ENCODE data around the gene COG5. TPM values are rescaled to one million over a fixed set of nuclear protein-coding genes. Genes with fewer than 3 reads are reported as not detected.

COG5 gene
- total and polyA plus RNA-seq, 9 of the 15 experiments (the other 6 are each of a cell fraction or from before 2014, with no cell fraction given), result 15.3 to 75.1 (median 56.4) TPM

DNA sequence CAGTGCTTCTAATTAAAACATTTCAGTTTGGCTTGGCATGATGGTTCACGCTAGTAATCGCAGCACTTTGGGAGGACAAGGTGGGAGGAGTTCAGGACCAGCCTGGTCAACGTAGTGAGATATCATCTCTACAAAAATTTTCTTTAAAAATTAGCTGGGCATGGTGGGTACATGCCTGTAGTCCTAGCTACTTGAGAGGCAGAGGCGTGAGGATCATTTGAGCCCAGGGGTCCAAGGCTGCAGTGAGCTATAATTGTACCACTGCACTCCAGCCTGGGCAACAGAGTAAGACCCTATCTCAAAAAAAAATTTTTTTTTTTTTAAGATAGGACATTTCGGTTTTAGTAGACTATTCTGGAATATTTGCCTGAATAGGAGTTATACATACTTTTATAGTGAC is 382.5 kb downstream of the COG5 start:
- ATAC-seq, result no peak
- Histone ChIP-seq H4K20me1 (replicated peaks; ENCODE audit: control insufficient read depth, insufficient read depth, low read length) (no peaks in the 10 kb centered on the region), H3K4me1 (replicated peaks in 1 of 2; ENCODE audit: control insufficient read depth in 2 of 2, insufficient read depth in 2 of 2, low read length in 2 of 2) (peaks cover 0 to 5% of the 10 kb centered on the region in 2 experiments; a peak in 2 of 5 replicates), H3K9ac (ENCODE audit: insufficient read depth in 1 of 2, low read depth in 2 of 2, low read length in 2 of 2) (no peak overlapping the region), H3K9me1 (ENCODE audit: control insufficient read depth, insufficient read depth, low read length) (no peaks in the 10 kb centered on the region), H3K79me2 (ENCODE audit: control insufficient read depth, insufficient read depth, low read length) (peaks cover 19% of the 10 kb centered on the region; the same call in 2 of the 3 replicates), H3K4me3 (no peak overlapping the region), H3K27me3 (ENCODE audit: control insufficient read depth in 2 of 2, insufficient read depth in 2 of 2, low read length in 2 of 2) (no peaks in the 10 kb centered on the region), H3K4me2 (ENCODE audit: insufficient read depth, low read length) (no peak overlapping the region), H2AFZ (ENCODE audit: low read depth, low read length) (no peak overlapping the region), H3K9me3 (replicated peaks; ENCODE audit: control insufficient read depth, insufficient read depth, low read depth, low read length) (no peaks in the 10 kb centered on the region), H3K27ac (ENCODE audit: extremely low read depth, low read depth, low read length) (no peak overlapping the region; the same call in 2 of the 3 replicates), H3K36me3 (ENCODE audit: control insufficient read depth, insufficient read depth, low read length) (peaks cover 45% of the 10 kb centered on the region)
- BruUV-seq (replicated peaks), result no TSS peak
- no peak for FAIRE-seq
- ChIA-PET POLR2A (interaction anchor here (0.6 to 3.8 kb wide), 7 partner anchors 8 to 399 kb away, joined by 3 to 35 read pairs (median 6); partner anchors contain the start of genes BCAP29 and HBP1), CTCF (ENCODE audit: low intra/inter-chr PET ratio) (no interaction called here)
- WGBS (ENCODE audit: insufficient coverage, low coverage, missing lambda C conversion rate), result 76% methylated on average over 5 of the region's 5 CpGs
- no peak for DNase-seq (ENCODE audit: extremely low read depth in 1 of 4, low spot score in 3 of 4)
- TF ChIP-seq NFYB (IDR thresholded peaks at IDR 0.05; ENCODE audit: extremely low read depth, insufficient read length) (no peak), HNRNPLL (IDR thresholded peaks at IDR 0.05; ENCODE audit: low read depth, low read length, poor library complexity, severe bottlenecking) (no peak), ZNF121 (CRISPR knock-in tag; conservative IDR thresholded peaks at IDR 0.05) (peak; percentile 60)
- TF ChIP-seq, protein P1, sequence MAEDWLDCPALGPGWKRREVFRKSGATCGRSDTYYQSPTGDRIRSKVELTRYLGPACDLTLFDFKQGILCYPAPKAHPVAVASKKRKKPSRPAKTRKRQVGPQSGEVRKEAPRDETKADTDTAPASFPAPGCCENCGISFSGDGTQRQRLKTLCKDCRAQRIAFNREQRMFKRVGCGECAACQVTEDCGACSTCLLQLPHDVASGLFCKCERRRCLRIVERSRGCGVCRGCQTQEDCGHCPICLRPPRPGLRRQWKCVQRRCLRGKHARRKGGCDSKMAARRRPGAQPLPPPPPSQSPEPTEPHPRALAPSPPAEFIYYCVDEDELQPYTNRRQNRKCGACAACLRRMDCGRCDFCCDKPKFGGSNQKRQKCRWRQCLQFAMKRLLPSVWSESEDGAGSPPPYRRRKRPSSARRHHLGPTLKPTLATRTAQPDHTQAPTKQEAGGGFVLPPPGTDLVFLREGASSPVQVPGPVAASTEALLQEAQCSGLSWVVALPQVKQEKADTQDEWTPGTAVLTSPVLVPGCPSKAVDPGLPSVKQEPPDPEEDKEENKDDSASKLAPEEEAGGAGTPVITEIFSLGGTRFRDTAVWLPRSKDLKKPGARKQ (CRISPR knock-in tag; IDR thresholded peaks at IDR 0.05), result no peak
- in situ Hi-C loops (cut with MboI) (no loop called here), intact Hi-C loops (cut with micrococcal nuclease) (no loop called here)
